H9 (cell line): Measurements from ENCODE around the gene ARID1B. TPM values are rescaled to one million over a fixed set of nuclear protein-coding genes. Genes with fewer than 3 reads are reported as not detected.

Source experiments
- DNase-seq: peaks from one replicate; pipeline ENCODE4 v3.0.0-alpha.2; 2017
- H2AFZ ChIP-seq: one replicate; pipeline ENCODE4 v1.6.1; 2013; ENCODE audit warnings: mild to moderate bottlenecking, low read length, control low read depth, moderate library complexity
- H2AK5ac ChIP-seq: 2 replicates; pipeline ENCODE4 v1.6.1; 2013; ENCODE audit warnings: low read length, control low read depth, mixed read lengths; ENCODE audit not compliant: insufficient read length
- H2BK120ac ChIP-seq: one replicate; pipeline ENCODE4 v1.6.1; 2013; ENCODE audit warnings: low read depth, mild to moderate bottlenecking, low read length, control low read depth, inconsistent platforms; ENCODE audit not compliant: poor library complexity, severe bottlenecking
- H2BK12ac ChIP-seq: 2 replicates; pipeline ENCODE4 v1.6.1; 2013; ENCODE audit warnings: low read length, control low read depth, mixed read lengths, low read depth; ENCODE audit not compliant: insufficient read length
- H2BK15ac ChIP-seq: 2 replicates; pipeline ENCODE4 v1.6.1; 2013; ENCODE audit warnings: low read depth, low read length, control low read depth
- H2BK20ac ChIP-seq: one replicate; pipeline ENCODE4 v1.6.1; 2013; ENCODE audit warnings: low read depth, mild to moderate bottlenecking, low read length, control low read depth, inconsistent platforms; ENCODE audit not compliant: poor library complexity, severe bottlenecking
- H2BK5ac ChIP-seq: 2 replicates; pipeline ENCODE4 v1.6.1; 2013; ENCODE audit warnings: low read length, control low read depth, mixed read lengths; ENCODE audit not compliant: insufficient read length
- H3K14ac ChIP-seq: 2 replicates; pipeline ENCODE4 v1.6.1; 2013; ENCODE audit warnings: low read length, control low read depth; ENCODE audit not compliant: insufficient read depth
- H3K18ac ChIP-seq: 2 replicates; pipeline ENCODE4 v1.6.1; 2013; ENCODE audit warnings: low read depth, mild to moderate bottlenecking, mixed read lengths, low read length, control low read depth; ENCODE audit not compliant: insufficient read length
- H3K23ac ChIP-seq: 2 replicates; pipeline ENCODE4 v1.6.1; 2013; ENCODE audit warnings: low read length, control low read depth, mixed read lengths, low read depth; ENCODE audit not compliant: insufficient read length
- H3K23me2 ChIP-seq: 2 replicates; pipeline ENCODE4 v1.6.1; 2013; ENCODE audit warnings: low read depth, mild to moderate bottlenecking, mixed read lengths, low read length, control low read depth; ENCODE audit not compliant: insufficient read length, poor library complexity, severe bottlenecking
- H3K27ac ChIP-seq: 2 replicates; pipeline ENCODE4 v1.5.1; 2013; ENCODE audit warnings: low read length, control low read depth, mixed read lengths, low read depth; ENCODE audit not compliant: insufficient read length
- H3K27me3 ChIP-seq: 2 replicates; pipeline ENCODE4 v1.6.1; 2013; ENCODE audit warnings: low read length, control low read depth, inconsistent platforms; ENCODE audit not compliant: insufficient read depth
- H3K4ac ChIP-seq: 2 replicates; pipeline ENCODE4 v1.6.1; 2013; ENCODE audit warnings: low read depth, mild to moderate bottlenecking, control low read depth, inconsistent platforms, low read length, moderate library complexity
- H3K4me1 ChIP-seq: 2 replicates; pipeline ENCODE4 v1.6.1; 2013; ENCODE audit warnings: low read length, control low read depth, inconsistent platforms; ENCODE audit not compliant: insufficient read depth
- H3K4me2 ChIP-seq: 2 replicates; pipeline ENCODE4 v1.6.1; 2013; ENCODE audit warnings: low read length, control low read depth, mixed read lengths; ENCODE audit not compliant: insufficient read length, insufficient read depth
- H3K56ac ChIP-seq: 2 replicates; pipeline ENCODE4 v1.6.1; 2013; ENCODE audit warnings: low read depth, mild to moderate bottlenecking, mixed read lengths, low read length, control low read depth; ENCODE audit not compliant: insufficient read length
- H3K79me1 ChIP-seq: 2 replicates; pipeline ENCODE4 v1.6.1; 2013; ENCODE audit warnings: low read depth, mild to moderate bottlenecking, moderate library complexity, low read length, control low read depth, inconsistent platforms; ENCODE audit not compliant: insufficient read depth, poor library complexity, severe bottlenecking
- H3K79me2 ChIP-seq: 2 replicates; pipeline ENCODE4 v1.6.1; 2013; ENCODE audit warnings: low read length, control low read depth, inconsistent platforms; ENCODE audit not compliant: insufficient read depth
- H3K9ac ChIP-seq: 2 replicates; pipeline ENCODE4 v1.6.1; 2013; ENCODE audit warnings: low read length, control low read depth, mixed read lengths; ENCODE audit not compliant: insufficient read length; ENCODE audit errors: extremely low read depth
- H3K9me3 ChIP-seq: one replicate; pipeline ENCODE4 v1.6.1; 2013; ENCODE audit warnings: low read depth, low read length, inconsistent platforms; ENCODE audit not compliant: control insufficient read depth
- H3T11ph ChIP-seq: one replicate; pipeline ENCODE4 v1.6.1; 2013; ENCODE audit warnings: mild to moderate bottlenecking, low read length, control low read depth, inconsistent platforms
- H4K20me1 ChIP-seq: one replicate; pipeline ENCODE4 v1.6.1; 2013; ENCODE audit not compliant: control insufficient read depth, insufficient read length, insufficient read depth
- H4K5ac ChIP-seq: 2 replicates; pipeline ENCODE4 v1.6.1; 2013; ENCODE audit warnings: low read depth, mild to moderate bottlenecking, mixed read lengths, low read length, control low read depth; ENCODE audit not compliant: insufficient read length
- H4K8ac ChIP-seq: replicated peaks from 2 replicates; pipeline ENCODE4 v1.6.1; 2013; ENCODE audit warnings: low read length, control low read depth, mixed read lengths, low read depth; ENCODE audit not compliant: insufficient read length
- H4K91ac ChIP-seq: 2 replicates; pipeline ENCODE4 v1.6.1; 2013; ENCODE audit warnings: low read depth, mild to moderate bottlenecking, moderate library complexity, mixed read lengths, low read length, control low read depth; ENCODE audit not compliant: insufficient read length
- H3K27ac Mint-ChIP-seq, 3 experiments: 2 replicates in 2 of 3; 3 replicates in 1 of 3; pipeline ENCODE4 v1.8.0; 2020 to 2021; ENCODE audit warnings: mixed read lengths in 3 of 3, mild to moderate bottlenecking in 1 of 3, moderate library complexity in 1 of 3
- H3K27me3 Mint-ChIP-seq: 2 replicates; pipeline ENCODE4 v1.8.0; 2021; ENCODE audit warnings: low read depth, mild to moderate bottlenecking, moderate library complexity, mixed read lengths
- H3K36me3 Mint-ChIP-seq, 3 experiments: 2 replicates in 2 of 3; 3 replicates in 1 of 3; pipeline ENCODE4 v1.8.0; 2020 to 2021; ENCODE audit warnings: low read depth in 3 of 3, mixed read lengths in 3 of 3; ENCODE audit not compliant: insufficient read depth in 1 of 3
- H3K4me1 Mint-ChIP-seq, 2 experiments: 2 replicates each; pipeline ENCODE4 v1.8.0; 2020; ENCODE audit warnings: mixed read lengths in 2 of 2
- H3K4me3 Mint-ChIP-seq, 2 experiments: 2 replicates in 1 of 2; 3 replicates in 1 of 2; pipeline ENCODE4 v1.8.0; 2020 to 2021; ENCODE audit warnings: mild to moderate bottlenecking in 2 of 2, mixed read lengths in 2 of 2, moderate library complexity in 1 of 2
- H3K9me3 Mint-ChIP-seq, 2 experiments: 2 replicates in 1 of 2; 3 replicates in 1 of 2; pipeline ENCODE4 v1.8.0; 2020; ENCODE audit warnings: mild to moderate bottlenecking in 2 of 2, mixed read lengths in 2 of 2, moderate library complexity in 1 of 2
- WGBS: extraction: QIAGEN DNeasy Blood & Tissue Kit; methylation state at CpG from one replicate; pipeline ENCODE4 v1.1.7; 2013; ENCODE audit warnings: missing lambda C conversion rate, low lambda C conversion rate, mixed read lengths; ENCODE audit not compliant: insufficient read length; ENCODE audit errors: extremely low coverage; 5-methylcytosine and 5-hydroxymethylcytosine counted together
- total RNA-seq: library from RNA; stranded (reverse); gene quantifications from 2 replicates; pipeline ENCODE4 v1.2.1, GENCODE V29; 2021
- TF ChIP-seq, protein P1 (sequence below): fragments of 200-600 bp; sonication (generic); conservative IDR thresholded peaks from 3 replicates; pipeline ENCODE4 v1.8.0; 2021; ENCODE audit warnings: antibody characterized with exemption, mild to moderate bottlenecking

The ARID1B gene
- total RNA-seq, 1 experiment from 2014 or later: 88.2 TPM

GRCh38 chr6:157239148-157239547 is 462.0 kb downstream of the ARID1B start:
- Histone ChIP-seq H3K9me3 (no peaks in the 10 kb centered on the region), H2BK15ac (no peak overlapping the region), H3T11ph (no peak overlapping the region), H2AK5ac (no peak overlapping the region), H3K27ac (no peak overlapping the region), H3K56ac (no peak overlapping the region), H3K23me2 (peaks cover 12% of the 10 kb centered on the region), H3K27me3 (peaks cover 10% of the 10 kb centered on the region; the same call in 1 of the 2 replicates), H2BK5ac (no peak overlapping the region), H3K14ac (no peak overlapping the region), H3K4ac (no peak overlapping the region), H3K23ac (no peak overlapping the region), H4K91ac (no peak overlapping the region), H4K8ac (no peak overlapping the region), H3K4me1 (no peaks in the 10 kb centered on the region; the same call in 1 of the 2 replicates), H3K4me2 (no peak overlapping the region), H2AFZ (no peak overlapping the region), H2BK12ac (no peak overlapping the region), H3K79me2 (no peaks in the 10 kb centered on the region), H4K5ac (no peak overlapping the region), H2BK20ac (no peak overlapping the region), H3K18ac (no peak overlapping the region), H3K9ac (no peak overlapping the region), H4K20me1 (no peaks in the 10 kb centered on the region), H3K79me1 (no peaks in the 10 kb centered on the region), H2BK120ac (no peak overlapping the region)
- H3K27ac Mint-ChIP-seq: no peak overlapping the region
- no peak for DNase-seq
- TF ChIP-seq, protein P1, sequence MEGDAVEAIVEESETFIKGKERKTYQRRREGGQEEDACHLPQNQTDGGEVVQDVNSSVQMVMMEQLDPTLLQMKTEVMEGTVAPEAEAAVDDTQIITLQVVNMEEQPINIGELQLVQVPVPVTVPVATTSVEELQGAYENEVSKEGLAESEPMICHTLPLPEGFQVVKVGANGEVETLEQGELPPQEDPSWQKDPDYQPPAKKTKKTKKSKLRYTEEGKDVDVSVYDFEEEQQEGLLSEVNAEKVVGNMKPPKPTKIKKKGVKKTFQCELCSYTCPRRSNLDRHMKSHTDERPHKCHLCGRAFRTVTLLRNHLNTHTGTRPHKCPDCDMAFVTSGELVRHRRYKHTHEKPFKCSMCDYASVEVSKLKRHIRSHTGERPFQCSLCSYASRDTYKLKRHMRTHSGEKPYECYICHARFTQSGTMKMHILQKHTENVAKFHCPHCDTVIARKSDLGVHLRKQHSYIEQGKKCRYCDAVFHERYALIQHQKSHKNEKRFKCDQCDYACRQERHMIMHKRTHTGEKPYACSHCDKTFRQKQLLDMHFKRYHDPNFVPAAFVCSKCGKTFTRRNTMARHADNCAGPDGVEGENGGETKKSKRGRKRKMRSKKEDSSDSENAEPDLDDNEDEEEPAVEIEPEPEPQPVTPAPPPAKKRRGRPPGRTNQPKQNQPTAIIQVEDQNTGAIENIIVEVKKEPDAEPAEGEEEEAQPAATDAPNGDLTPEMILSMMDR: no peak
- H3K36me3 Mint-ChIP-seq: peaks cover 0 to 2% (median 0%) of the 10 kb centered on the region in 3 experiments; a peak in 2 of 7 replicates
- no CpG with 5 or more reads among the region's 3 CpGs for WGBS
- no peak overlapping the region for H3K4me3 Mint-ChIP-seq
- peaks cover 2 to 7% of the 10 kb centered on the region in 2 experiments; a peak in 4 of 5 replicates for H3K9me3 Mint-ChIP-seq
- H3K27me3 Mint-ChIP-seq: peaks cover 47% of the 10 kb centered on the region
- H3K4me1 Mint-ChIP-seq: peaks cover 17 to 27% of the 10 kb centered on the region in 2 experiments
